Fibroblast of lung (primary cell): ENCODE measurements around the gene TSSK6. TPM values are rescaled to one million over a fixed set of nuclear protein-coding genes. Genes with fewer than 3 reads are reported as not detected.

Experiments
- DNase-seq, 2 donors: peaks; one replicate each; pipeline versions ENCODE4 v3.0.0 to v3.0.0-alpha.2; 2010; ENCODE audit warnings: low read depth in 2 of 2
- H2AFZ ChIP-seq: 2 replicates; pipeline ENCODE4 v1.5.1; 2012; ENCODE audit warnings: low read length, control low read depth, inconsistent platforms
- H3K27ac ChIP-seq: 2 replicates; pipeline ENCODE4 v1.5.1; 2011; ENCODE audit warnings: low read length, control low read depth; ENCODE audit not compliant: insufficient read depth
- H3K27me3 ChIP-seq: 2 replicates; pipeline ENCODE4 v1.5.1; 2011; ENCODE audit warnings: mild to moderate bottlenecking, low read length; ENCODE audit not compliant: control insufficient read depth, insufficient read depth
- H3K36me3 ChIP-seq: 2 replicates; pipeline ENCODE4 v1.5.1; 2011; ENCODE audit warnings: low read length; ENCODE audit not compliant: control insufficient read depth, insufficient read depth
- H3K4me1 ChIP-seq: 2 replicates; pipeline ENCODE4 v1.5.1; 2011; ENCODE audit warnings: low read length; ENCODE audit not compliant: control insufficient read depth, insufficient read depth; ENCODE audit errors: extremely low read depth
- H3K4me2 ChIP-seq: 2 replicates; pipeline ENCODE4 v1.5.1; 2011; ENCODE audit warnings: low read length, control low read depth; ENCODE audit not compliant: insufficient read depth; ENCODE audit errors: extremely low read depth
- H3K4me3 ChIP-seq, 4 experiments: fragments of 200-600 bp in 1 of 4; sonication (generic) in 1 of 4; replicated peaks in 1 of 4; 2 replicates each; pipeline ENCODE4 v1.5.1; 2011 to 2016; ENCODE audit warnings: low read length in 4 of 4, low read depth in 3 of 4, mild to moderate bottlenecking in 3 of 4, control low read depth in 2 of 4, inconsistent platforms in 1 of 4, mixed read lengths in 1 of 4; ENCODE audit not compliant: insufficient read depth in 1 of 4; ENCODE audit errors: control extremely low read depth in 1 of 4
- H3K79me2 ChIP-seq: 2 replicates; pipeline ENCODE4 v1.5.1; 2012; ENCODE audit warnings: mild to moderate bottlenecking, low read length, inconsistent platforms; ENCODE audit not compliant: control insufficient read depth, insufficient read depth
- H3K9ac ChIP-seq: 2 replicates; pipeline ENCODE4 v1.5.1; 2011; ENCODE audit warnings: mild to moderate bottlenecking, low read length, control low read depth; ENCODE audit not compliant: insufficient read depth
- H3K9me3 ChIP-seq: 2 replicates; pipeline ENCODE4 v1.5.1; 2012; ENCODE audit warnings: low read depth, low read length; ENCODE audit not compliant: control insufficient read depth, insufficient read depth
- H4K20me1 ChIP-seq: 2 replicates; pipeline ENCODE4 v1.5.1; 2011; ENCODE audit warnings: low read length; ENCODE audit not compliant: control insufficient read depth, insufficient read depth; ENCODE audit errors: extremely low read depth
- EZH2 ChIP-seq: IDR thresholded peaks from 2 replicates; pipeline ENCODE4 v1.5.1; 2012; ENCODE audit warnings: low read length, control low read depth, mild to moderate bottlenecking; ENCODE audit errors: missing control alignments
- polyA plus RNA-seq, 2 donors: library from polyadenylated mRNA; depleted of rRNA in 1 of 2; stranded (reverse) in 1 of 2; unstranded in 1 of 2; fragments of >200 nt; gene quantifications; 2 replicates each; pipeline ENCODE4 v1.2.1, GENCODE V29; 2011 to 2012; ENCODE audit warnings: missing spikeins in 1 of 2
- total RNA-seq: library from RNA; depleted of rRNA; stranded (reverse); fragments of >200 nt; gene quantifications from 2 replicates; pipeline ENCODE4 v1.2.1, GENCODE V29; 2014
- TF ChIP-seq, protein P1 (sequence below), 2 donors: IDR thresholded peaks in 1 of 2; conservative IDR thresholded peaks in 1 of 2; 1 replicate in 1 of 2; 2 replicates in 1 of 2; pipeline ENCODE4 v1.5.1; 2011 to 2012; ENCODE audit warnings: low read length in 2 of 2, control low read depth in 1 of 2, inconsistent platforms in 1 of 2, low read depth in 1 of 2, mild to moderate bottlenecking in 1 of 2

TSSK6 gene
- total and polyA plus RNA-seq, 2 donors (not counting 1 experiment from before 2014, with no cell fraction given): 0.47 to 5.8 TPM

DNA sequence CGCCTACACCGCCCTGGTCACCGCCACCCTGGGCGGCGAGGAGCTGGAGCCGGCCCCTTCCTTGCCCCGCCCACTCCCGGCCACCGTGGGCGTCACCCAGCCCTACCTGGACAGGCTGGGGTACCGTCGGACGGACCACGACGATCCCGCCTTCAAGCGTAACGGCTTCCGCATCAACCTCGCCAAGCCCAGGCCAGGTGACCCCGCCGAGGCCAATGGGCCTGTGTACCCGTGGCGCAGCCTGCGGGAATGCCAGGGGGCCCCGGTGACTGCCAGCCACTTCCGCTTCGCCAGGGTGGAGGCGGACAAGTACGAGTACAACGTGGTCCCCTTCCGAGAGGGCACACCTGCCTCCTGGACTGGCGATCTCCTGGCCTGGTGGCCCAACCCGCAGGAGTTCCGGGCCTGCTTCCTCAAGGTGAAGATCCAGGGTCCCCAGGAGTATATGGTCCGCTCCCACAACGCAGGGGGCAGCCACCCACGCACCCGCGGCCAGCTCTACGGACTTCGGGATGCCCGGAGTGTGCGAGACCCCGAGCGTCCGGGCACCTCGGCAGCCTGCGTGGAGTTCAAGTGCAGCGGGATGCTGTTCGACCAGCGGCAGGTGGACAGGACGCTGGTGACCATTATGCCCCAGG lies 29.7 kb upstream of the TSSK6 start:
- TF ChIP-seq EZH2: no peak
- TF ChIP-seq, protein P1, sequence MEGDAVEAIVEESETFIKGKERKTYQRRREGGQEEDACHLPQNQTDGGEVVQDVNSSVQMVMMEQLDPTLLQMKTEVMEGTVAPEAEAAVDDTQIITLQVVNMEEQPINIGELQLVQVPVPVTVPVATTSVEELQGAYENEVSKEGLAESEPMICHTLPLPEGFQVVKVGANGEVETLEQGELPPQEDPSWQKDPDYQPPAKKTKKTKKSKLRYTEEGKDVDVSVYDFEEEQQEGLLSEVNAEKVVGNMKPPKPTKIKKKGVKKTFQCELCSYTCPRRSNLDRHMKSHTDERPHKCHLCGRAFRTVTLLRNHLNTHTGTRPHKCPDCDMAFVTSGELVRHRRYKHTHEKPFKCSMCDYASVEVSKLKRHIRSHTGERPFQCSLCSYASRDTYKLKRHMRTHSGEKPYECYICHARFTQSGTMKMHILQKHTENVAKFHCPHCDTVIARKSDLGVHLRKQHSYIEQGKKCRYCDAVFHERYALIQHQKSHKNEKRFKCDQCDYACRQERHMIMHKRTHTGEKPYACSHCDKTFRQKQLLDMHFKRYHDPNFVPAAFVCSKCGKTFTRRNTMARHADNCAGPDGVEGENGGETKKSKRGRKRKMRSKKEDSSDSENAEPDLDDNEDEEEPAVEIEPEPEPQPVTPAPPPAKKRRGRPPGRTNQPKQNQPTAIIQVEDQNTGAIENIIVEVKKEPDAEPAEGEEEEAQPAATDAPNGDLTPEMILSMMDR (conservative IDR thresholded peaks at IDR 0.05 in 1 of 2, IDR thresholded peaks at IDR 0.05 in 1 of 2; ENCODE audit: low read depth in 1 of 2, low read length in 2 of 2): no peak
- H3K27ac ChIP-seq: no peak overlapping the region
- H3K4me2 ChIP-seq: no peak overlapping the region
- no peak overlapping the region for H3K9ac ChIP-seq
- DNase-seq: no peak
- H3K27me3 ChIP-seq: peaks cover 7% of the 10 kb centered on the region
- H4K20me1 ChIP-seq: no peaks in the 10 kb centered on the region
- H3K9me3 ChIP-seq: no peaks in the 10 kb centered on the region
- H3K4me3 ChIP-seq: no peak overlapping the region
- H3K79me2 ChIP-seq: no peaks in the 10 kb centered on the region
- no peaks in the 10 kb centered on the region for H3K4me1 ChIP-seq
- H3K36me3 ChIP-seq: no peaks in the 10 kb centered on the region
- no peak overlapping the region for H2AFZ ChIP-seq

DNA sequence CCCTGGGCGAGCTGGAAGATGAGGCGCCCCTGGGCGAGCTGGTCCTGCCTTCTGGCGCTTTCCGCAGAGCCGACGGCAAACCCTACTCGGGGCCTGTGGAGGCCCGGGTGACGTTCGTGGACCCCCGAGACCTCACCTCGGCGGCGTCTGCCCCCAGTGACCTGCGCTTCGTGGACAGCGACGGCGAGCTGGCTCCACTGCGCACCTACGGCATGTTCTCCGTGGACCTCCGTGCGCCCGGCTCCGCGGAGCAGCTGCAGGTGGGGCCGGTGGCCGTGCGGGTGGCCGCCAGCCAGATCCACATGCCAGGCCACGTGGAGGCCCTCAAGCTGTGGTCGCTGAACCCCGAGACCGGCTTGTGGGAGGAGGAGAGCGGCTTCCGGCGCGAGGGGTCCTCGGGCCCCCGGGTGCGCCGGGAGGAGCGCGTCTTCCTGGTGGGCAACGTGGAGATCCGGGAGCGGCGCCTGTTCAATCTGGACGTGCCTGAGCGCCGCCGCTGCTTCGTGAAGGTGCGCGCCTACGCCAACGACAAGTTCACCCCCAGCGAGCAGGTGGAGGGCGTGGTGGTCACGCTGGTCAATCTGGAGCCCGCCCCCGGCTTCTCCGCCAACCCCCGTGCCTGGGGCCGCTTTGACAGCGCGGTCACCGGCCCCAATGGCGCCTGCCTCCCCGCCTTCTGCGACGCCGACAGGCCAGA lies 29.1 kb upstream of the TSSK6 start:
- no peak overlapping the region for H3K9ac ChIP-seq
- no peak overlapping the region for H3K4me2 ChIP-seq
- TF ChIP-seq, protein P1 (conservative IDR thresholded peaks at IDR 0.05 in 1 of 2, IDR thresholded peaks at IDR 0.05 in 1 of 2; ENCODE audit: low read depth in 1 of 2, low read length in 2 of 2): no peak
- TF ChIP-seq EZH2: no peak
- H3K79me2 ChIP-seq: no peaks in the 10 kb centered on the region
- no peak overlapping the region for H2AFZ ChIP-seq
- H3K36me3 ChIP-seq: no peaks in the 10 kb centered on the region
- H4K20me1 ChIP-seq: no peaks in the 10 kb centered on the region
- no peak overlapping the region for H3K4me3 ChIP-seq
- DNase-seq: no peak
- H3K27ac ChIP-seq: no peak overlapping the region
- H3K9me3 ChIP-seq: no peaks in the 10 kb centered on the region
- peaks cover 7% of the 10 kb centered on the region for H3K27me3 ChIP-seq
- H3K4me1 ChIP-seq: no peaks in the 10 kb centered on the region

DNA sequence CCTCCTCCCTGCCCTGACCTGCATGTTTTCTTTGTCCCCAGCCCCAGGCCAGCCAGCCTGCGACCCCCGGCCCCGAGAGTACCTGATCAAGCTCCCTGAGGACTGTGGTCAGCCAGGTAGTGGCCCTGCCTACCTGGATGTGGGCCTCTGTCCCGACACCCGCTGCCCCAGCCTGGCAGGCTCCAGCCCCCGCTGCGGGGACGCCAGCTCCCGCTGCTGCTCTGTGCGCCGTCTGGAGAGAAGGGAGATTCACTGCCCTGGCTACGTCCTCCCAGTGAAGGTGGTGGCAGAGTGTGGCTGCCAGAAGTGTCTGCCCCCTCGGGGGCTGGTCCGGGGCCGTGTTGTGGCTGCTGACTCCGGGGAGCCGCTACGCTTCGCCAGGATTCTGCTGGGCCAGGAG lies 28.3 kb upstream of the TSSK6 start:
- TF ChIP-seq EZH2: no peak
- TF ChIP-seq, protein P1 (conservative IDR thresholded peaks at IDR 0.05 in 1 of 2, IDR thresholded peaks at IDR 0.05 in 1 of 2; ENCODE audit: low read depth in 1 of 2, low read length in 2 of 2): no peak
- H2AFZ ChIP-seq: no peak overlapping the region
- no peaks in the 10 kb centered on the region for H4K20me1 ChIP-seq
- H3K27ac ChIP-seq: no peak overlapping the region
- H3K4me2 ChIP-seq: no peak overlapping the region
- no peaks in the 10 kb centered on the region for H3K79me2 ChIP-seq
- H3K36me3 ChIP-seq: no peaks in the 10 kb centered on the region
- no peak overlapping the region for H3K9ac ChIP-seq
- DNase-seq: no peak
- no peaks in the 10 kb centered on the region for H3K4me1 ChIP-seq
- H3K27me3 ChIP-seq: peaks cover 7% of the 10 kb centered on the region
- no peaks in the 10 kb centered on the region for H3K9me3 ChIP-seq
- no peak overlapping the region for H3K4me3 ChIP-seq
